B cell (primary cell): ENCODE data around the gene DKKL1. TPM values are rescaled to one million over a fixed set of nuclear protein-coding genes. Genes with fewer than 3 reads are reported as not detected.

Source experiments
- ATAC-seq: fragments of 200-7000 bp; cut with Tn5 transposase; one replicate; pipeline ENCODE4 v1.10.0; 2021; ENCODE audit warnings: low read depth, mild to moderate bottlenecking, moderate number of reproducible peaks, moderate library complexity
- CTCF ChIA-PET: fragments of 350-600 bp; sonication (Branson Sonifier 250); formaldehyde crosslinking; loops from one replicate; lab custom pipeline; 2021; ENCODE audit warnings: antibody characterized with exemption, inconsistent platforms; lab: Charles Lee
- POLR2A ChIA-PET: fragments of 350-600 bp; sonication (Branson Sonifier 250); formaldehyde crosslinking; loops from one replicate; lab custom pipeline; 2021; ENCODE audit warnings: antibody characterized with exemption; lab: Charles Lee
- DNase-seq: peaks from one replicate; pipeline ENCODE4 v3.0.0; 2013
- H2AFZ ChIP-seq: 2 replicates; pipeline ENCODE4 v1.6.1; 2012; ENCODE audit warnings: mild to moderate bottlenecking, low read depth, low read length; ENCODE audit not compliant: insufficient read depth, poor library complexity, severe bottlenecking
- H3K27ac ChIP-seq, 2 donors: 1 replicate in 1 of 2; 2 replicates in 1 of 2; pipeline ENCODE4 v1.5.1; 2012 to 2013; ENCODE audit warnings: low read length in 2 of 2, mild to moderate bottlenecking in 2 of 2, moderate library complexity in 1 of 2
- H3K27me3 ChIP-seq, 4 experiments: fragments of 200-600 bp in 1 of 4; sonication (generic) in 1 of 4; replicated peaks in 1 of 4; 1 replicate in 2 of 4; 2 replicates in 2 of 4; pipeline versions ENCODE4 v1.6.1 to v1.7.0; 2013 to 2016; ENCODE audit warnings: low read length in 3 of 4, mild to moderate bottlenecking in 2 of 4, mixed read lengths in 1 of 4, moderate library complexity in 1 of 4; ENCODE audit not compliant: insufficient read depth in 4 of 4, control insufficient read depth in 3 of 4; ENCODE audit errors: control extremely low read depth in 1 of 4
- H3K36me3 ChIP-seq, 2 experiments: replicated peaks in 1 of 2; 1 replicate in 1 of 2; 2 replicates in 1 of 2; pipeline versions ENCODE4 v1.6.1 to v1.7.1; 2013; ENCODE audit warnings: low read length in 1 of 2; ENCODE audit not compliant: insufficient read depth in 2 of 2, control insufficient read depth in 1 of 2; ENCODE audit errors: control extremely low read depth in 1 of 2, extremely low read depth in 1 of 2
- H3K4me1 ChIP-seq, 2 donors: fragments of 200-600 bp in 1 of 2; sonication (generic) in 1 of 2; 1 replicate in 1 of 2; 2 replicates in 1 of 2; pipeline versions ENCODE4 v1.5.1 to v1.6.1; 2013 to 2017; ENCODE audit warnings: low read length in 2 of 2; ENCODE audit not compliant: control insufficient read depth in 2 of 2, insufficient read depth in 2 of 2
- H3K4me2 ChIP-seq: replicated peaks from 2 replicates; pipeline ENCODE3; 2012; ENCODE audit warnings: mild to moderate bottlenecking, low read depth, low read length; ENCODE audit not compliant: poor library complexity, severe bottlenecking
- H3K4me3 ChIP-seq, 5 experiments: fragments of 200-600 bp in 1 of 5; sonication (generic) in 1 of 5; 1 replicate in 3 of 5; 2 replicates in 2 of 5; pipeline versions ENCODE4 v1.5.1 to v1.7.0; 2011 to 2016; ENCODE audit warnings: low read length in 4 of 5, mild to moderate bottlenecking in 4 of 5, low read depth in 2 of 5, control low read depth in 1 of 5, moderate library complexity in 1 of 5; ENCODE audit not compliant: insufficient read depth in 1 of 5; ENCODE audit errors: control extremely low read depth in 1 of 5, extremely low read depth in 1 of 5
- H3K79me2 ChIP-seq: fragments of 200-600 bp; sonication (generic); one replicate; pipeline ENCODE4 v1.6.0; 2016; ENCODE audit warnings: low read length; ENCODE audit not compliant: control insufficient read depth, insufficient read depth
- H3K9ac ChIP-seq: fragments of 200-600 bp; sonication (generic); 2 replicates; pipeline ENCODE4 v1.6.1; 2017; ENCODE audit warnings: mild to moderate bottlenecking, low read length, moderate library complexity
- H3K9me3 ChIP-seq, 3 donors: one replicate each; pipeline versions ENCODE4 v1.6.1 to v1.7.1; 2013; ENCODE audit warnings: low read length in 2 of 3; ENCODE audit not compliant: control insufficient read depth in 2 of 3, insufficient read depth in 1 of 3; ENCODE audit errors: control extremely low read depth in 1 of 3
- H4K20me1 ChIP-seq: 2 replicates; pipeline ENCODE4 v1.6.0; 2012; ENCODE audit warnings: mild to moderate bottlenecking, low read length; ENCODE audit not compliant: insufficient read depth, control insufficient read depth, poor library complexity, severe bottlenecking
- H3K27ac Mint-ChIP-seq: one replicate; pipeline ENCODE4 v1.8.0; 2021; ENCODE audit warnings: mixed read lengths
- H3K27me3 Mint-ChIP-seq: one replicate; pipeline ENCODE4 v1.8.0; 2021; ENCODE audit warnings: mixed read lengths
- H3K4me1 Mint-ChIP-seq: one replicate; pipeline ENCODE4 v1.8.0; 2021; ENCODE audit warnings: mixed read lengths
- H3K4me3 Mint-ChIP-seq: one replicate; pipeline ENCODE4 v1.8.0; 2021; ENCODE audit warnings: mixed read lengths
- H3K9me3 Mint-ChIP-seq: one replicate; pipeline ENCODE4 v1.8.0; 2022; ENCODE audit warnings: mixed read lengths; ENCODE audit not compliant: insufficient read depth
- EZH2 ChIP-seq: IDR thresholded peaks from 2 replicates; pipeline ENCODE4 v1.6.1; 2012; ENCODE audit warnings: borderline replicate concordance, low read depth, mild to moderate bottlenecking, moderate library complexity, low read length; ENCODE audit not compliant: insufficient read depth, poor library complexity, severe bottlenecking
- WGBS: methylation state at CpG from one replicate; pipeline ENCODE4 v1.1.5; 2013; ENCODE audit warnings: missing lambda C conversion rate; ENCODE audit not compliant: insufficient coverage; 5-methylcytosine and 5-hydroxymethylcytosine counted together
- intact Hi-C: fragments of 100-400 bp; cut with micrococcal nuclease; formaldehyde crosslinking; loops from one replicate; pipeline ENCODE4 v1.10.0; 2022
- polyA plus RNA-seq: library from polyadenylated mRNA; depleted of rRNA; stranded (reverse); fragments of >200 nt; gene quantifications from 2 replicates; pipeline ENCODE4 v1.2.3, GENCODE V29; 2012
- total RNA-seq, 2 donors: library from RNA; stranded (reverse); fragments of 120-200 nt in 1 of 2; gene quantifications; 1 replicate in 1 of 2; 2 replicates in 1 of 2; pipeline versions ENCODE4 v1.2.3 to v1.2.4, GENCODE V29; 2013 to 2022
- TF ChIP-seq, protein P1 (sequence below): fragments of 200-600 bp; IDR thresholded peaks from one replicate; pipeline ENCODE4 v1.8.0; 2022; ENCODE audit warnings: antibody characterized with exemption, mild to moderate bottlenecking

Gene DKKL1
- total and polyA plus RNA-seq, 2 donors (not counting 1 experiment from before 2014, with no cell fraction given), result 1.2 to 1.6 TPM

DNA sequence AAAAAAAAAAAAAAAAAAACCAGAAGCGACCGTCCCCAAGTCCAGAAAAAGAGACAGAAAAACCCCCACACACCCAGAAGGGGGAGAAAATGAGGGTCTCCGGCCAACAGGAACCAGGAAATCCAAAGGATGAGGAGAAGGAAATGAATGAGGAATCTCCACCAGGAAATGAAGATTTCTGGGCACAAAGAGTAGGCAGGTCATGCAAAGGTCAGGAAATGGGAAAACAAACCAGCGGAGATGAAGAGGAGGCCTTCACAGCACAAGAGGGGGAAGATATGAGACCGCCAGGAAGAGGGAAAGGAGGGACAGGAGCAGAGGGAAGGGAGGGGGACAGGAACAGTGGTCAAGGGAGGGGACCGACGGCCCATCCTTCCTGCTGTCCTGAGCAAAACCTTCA is 7.3 kb upstream of the DKKL1 start:
- H3K4me2 ChIP-seq, result peak overlapping the region; percentile 71
- TF ChIP-seq EZH2, result no peak
- TF ChIP-seq, protein P1, sequence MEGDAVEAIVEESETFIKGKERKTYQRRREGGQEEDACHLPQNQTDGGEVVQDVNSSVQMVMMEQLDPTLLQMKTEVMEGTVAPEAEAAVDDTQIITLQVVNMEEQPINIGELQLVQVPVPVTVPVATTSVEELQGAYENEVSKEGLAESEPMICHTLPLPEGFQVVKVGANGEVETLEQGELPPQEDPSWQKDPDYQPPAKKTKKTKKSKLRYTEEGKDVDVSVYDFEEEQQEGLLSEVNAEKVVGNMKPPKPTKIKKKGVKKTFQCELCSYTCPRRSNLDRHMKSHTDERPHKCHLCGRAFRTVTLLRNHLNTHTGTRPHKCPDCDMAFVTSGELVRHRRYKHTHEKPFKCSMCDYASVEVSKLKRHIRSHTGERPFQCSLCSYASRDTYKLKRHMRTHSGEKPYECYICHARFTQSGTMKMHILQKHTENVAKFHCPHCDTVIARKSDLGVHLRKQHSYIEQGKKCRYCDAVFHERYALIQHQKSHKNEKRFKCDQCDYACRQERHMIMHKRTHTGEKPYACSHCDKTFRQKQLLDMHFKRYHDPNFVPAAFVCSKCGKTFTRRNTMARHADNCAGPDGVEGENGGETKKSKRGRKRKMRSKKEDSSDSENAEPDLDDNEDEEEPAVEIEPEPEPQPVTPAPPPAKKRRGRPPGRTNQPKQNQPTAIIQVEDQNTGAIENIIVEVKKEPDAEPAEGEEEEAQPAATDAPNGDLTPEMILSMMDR, result no peak
- no peaks in the 10 kb centered on the region for H3K9me3 Mint-ChIP-seq
- H3K27ac Mint-ChIP-seq, result peak overlapping the region; percentile 89
- H4K20me1 ChIP-seq, result no peaks in the 10 kb centered on the region
- peak overlapping the region; percentile 74 for H3K4me3 Mint-ChIP-seq
- peaks cover 71% of the 10 kb centered on the region for H3K4me1 Mint-ChIP-seq
- peak overlapping the region; percentile 48 for H3K9ac ChIP-seq
- H3K27me3 ChIP-seq, result peaks cover 0 to under 1% (median 0%) of the 10 kb centered on the region in 4 experiments
- no peak overlapping the region for H2AFZ ChIP-seq
- intact Hi-C loops, result no loop called here
- DNase-seq (no peak), ATAC-seq (no peak)
- no peaks in the 10 kb centered on the region for H3K36me3 ChIP-seq
- POLR2A ChIA-PET, result interaction anchor here (0.6 to 4.5 kb wide), 3 partner anchors 11 to 34 kb away, joined by 3 to 33 read pairs (median 3); no protein-coding TSS in a partner anchor
- WGBS, result 73% methylated on average over 3 of the region's 7 CpGs
- CTCF ChIA-PET, result no interaction called here
- no peaks in the 10 kb centered on the region for H3K9me3 ChIP-seq
- no peaks in the 10 kb centered on the region for H3K27me3 Mint-ChIP-seq
- H3K27ac ChIP-seq, result peak overlapping the region in 1 of 2 donors; percentile 29
- peaks cover 45 to 64% of the 10 kb centered on the region in 2 donors for H3K4me1 ChIP-seq
- no peaks in the 10 kb centered on the region for H3K79me2 ChIP-seq
- peak overlapping the region in 3 of 5 experiments; percentile 31 to 54 (median 47) for H3K4me3 ChIP-seq

DNA sequence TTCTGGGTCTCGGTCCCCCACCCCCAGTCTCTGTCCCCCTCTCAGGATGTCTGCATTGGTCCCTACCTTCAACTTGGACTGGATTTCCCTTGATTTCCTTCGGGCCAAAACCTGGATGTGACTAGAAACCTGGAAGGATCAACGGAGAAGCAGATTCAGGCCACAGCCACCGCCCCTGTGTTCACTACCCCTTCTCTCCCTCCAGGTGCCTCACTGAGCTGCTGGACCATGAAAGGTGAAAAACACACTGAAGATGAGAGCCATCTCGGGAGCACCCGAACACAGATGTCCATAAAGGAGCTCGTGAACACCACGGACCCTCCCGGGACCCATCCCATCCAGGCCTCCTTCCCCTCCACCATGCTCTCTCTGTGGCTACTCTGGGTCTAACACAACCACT is 6.5 kb upstream of the DKKL1 start:
- 39% methylated on average over 9 of the region's 9 CpGs for WGBS
- ATAC-seq, result peak; percentile 50

More for the DNA sequence above, 6.5 kb upstream of the DKKL1 start:
- Histone ChIP-seq H2AFZ (peak overlapping the region; percentile 36), H3K4me2 (peak overlapping the region; percentile 71), H4K20me1 (no peaks in the 10 kb centered on the region), H3K9ac (peak overlapping the region; percentile 48), H3K36me3 (no peaks in the 10 kb centered on the region), H3K27ac (peak overlapping the region; percentile 19 to 44), H3K4me1 (peaks cover 53 to 72% of the 10 kb centered on the region in 2 donors), H3K9me3 (no peaks in the 10 kb centered on the region), H3K79me2 (no peaks in the 10 kb centered on the region), H3K27me3 (peaks cover 0 to 4% (median 0%) of the 10 kb centered on the region in 4 experiments), H3K4me3 (peak overlapping the region in 4 of 5 experiments; percentile 9 to 54 (median 38))
- intact Hi-C loops, result no loop called here
- peak overlapping the region; percentile 89 for H3K27ac Mint-ChIP-seq
- ChIA-PET POLR2A (interaction anchor here (0.6 to 1.4 kb wide), 7 partner anchors 9 to 131 kb away, joined by 3 to 20 read pairs (median 6); partner anchors contain the start of gene CD37), CTCF (interaction anchor here (0.7 to 2.1 kb wide), 7 partner anchors 12 to 364 kb away, joined by 3 to 6 read pairs (median 4); partner anchors contain the start of genes FLT3LG and GYS1)
- no peak for TF ChIP-seq EZH2
- TF ChIP-seq, protein P1, result no peak
- H3K9me3 Mint-ChIP-seq, result no peaks in the 10 kb centered on the region
- peaks cover 78% of the 10 kb centered on the region for H3K4me1 Mint-ChIP-seq
- peak; percentile 69 for DNase-seq
- peak overlapping the region; percentile 74 for H3K4me3 Mint-ChIP-seq
- no peaks in the 10 kb centered on the region for H3K27me3 Mint-ChIP-seq
